GM06990 (cell line): Measurements from ENCODE around the gene SMS.
"Not testable (repeated sequence)": the region's sequence is repeated elsewhere in the genome, so short reads cannot be mapped to it uniquely, and the experiment has no call there.

ENCODE experiments used
- DNase-seq: peaks from one replicate; pipeline ENCODE4 v3.0.0-alpha.2; 2011; ENCODE audit not compliant: insufficient read length; ENCODE audit errors: extremely low read depth
- H3K27me3 ChIP-seq: replicated peaks from 2 replicates; pipeline ENCODE4 v1.6.0; 2011; ENCODE audit warnings: low read length; ENCODE audit not compliant: control insufficient read depth, insufficient read depth
- H3K36me3 ChIP-seq: 2 replicates; pipeline ENCODE4 v1.5.1; 2011; ENCODE audit warnings: low read length; ENCODE audit not compliant: control insufficient read depth, insufficient read depth
- H3K4me3 ChIP-seq: replicated peaks from 2 replicates; pipeline ENCODE4 v1.5.1; 2011; ENCODE audit warnings: low read depth, mild to moderate bottlenecking, control low read depth, low read length
- CTCF ChIP-seq: IDR thresholded peaks from 2 replicates; pipeline ENCODE4 v1.5.1; 2011; ENCODE audit warnings: low read length, control low read depth, mild to moderate bottlenecking, inconsistent platforms; ENCODE audit not compliant: insufficient read depth, poor library complexity, severe bottlenecking

Gene SMS

GRCh38 chrX:21946925-21947641, 6.6 kb downstream of the SMS start:
- Histone ChIP-seq H3K4me3 (no peak overlapping the region), H3K27me3 (no peaks in the 10 kb centered on the region), H3K36me3 (no peaks in the 10 kb centered on the region)
- TF ChIP-seq CTCF = no peak
- no peak for DNase-seq

GRCh38 chrX:21947671-21948070, 7.2 kb downstream of the SMS start:
- no peaks in the 10 kb centered on the region for H3K27me3 ChIP-seq
- H3K4me3 ChIP-seq = no peak overlapping the region
- no peak for DNase-seq
- no peaks in the 10 kb centered on the region for H3K36me3 ChIP-seq
- no peak for TF ChIP-seq CTCF

GRCh38 chrX:21948897-21949578, 8.5 kb downstream of the SMS start:
- no peak for TF ChIP-seq CTCF
- Histone ChIP-seq H3K4me3 (no peak overlapping the region), H3K27me3 (no peaks in the 10 kb centered on the region), H3K36me3 (no peaks in the 10 kb centered on the region)
- no peak for DNase-seq

- no peak for TF ChIP-seq CTCF
- no peaks in the 10 kb centered on the region for H3K36me3 ChIP-seq
- no peak for DNase-seq
- H3K27me3 ChIP-seq = no peaks in the 10 kb centered on the region
- H3K4me3 ChIP-seq = no peak overlapping the region
Observed at GRCh38 chrX:21949689-21950088, 9.2 kb downstream of the SMS start.

- not testable (repeated sequence) for DNase-seq, H3K36me3 ChIP-seq, H3K27me3 ChIP-seq, H3K4me3 ChIP-seq
Observed at GRCh38 chrX:21950557-21950956, 10.0 kb downstream of the SMS start.

- Histone ChIP-seq H3K4me3 (no peak overlapping the region), H3K36me3 (no peaks in the 10 kb centered on the region; the same call in 1 of the 2 replicates), H3K27me3 (no peaks in the 10 kb centered on the region)
- TF ChIP-seq CTCF = no peak
- no peak for DNase-seq
Observed at GRCh38 chrX:21952624-21953023, 12.1 kb downstream of the SMS start.

- H3K27me3 ChIP-seq, H3K4me3 ChIP-seq, H3K36me3 ChIP-seq, DNase-seq: not testable (repeated sequence)
Observed at GRCh38 chrX:21953195-21953830, 12.8 kb downstream of the SMS start.
